Activated CD8-positive, alpha-beta memory T cell treated with anti-CD3 and anti-CD28 coated beads, Interleukin-2, amount 50 U/mL, for 4 hours (primary cell): ENCODE results near the gene XAGE2.
"Not testable (repeated sequence)": the region's sequence is repeated elsewhere in the genome, so short reads cannot be mapped to it uniquely, and the experiment has no call there.

Experiments used
- DNase-seq: peaks from one replicate; pipeline ENCODE4 v3.0.0-alpha.2; 2020

The XAGE2 gene

GRCh38 chrX:52368368-52369055 is at the start of gene XAGE2:
Gene XAGE2 (plus strand): TSS chrX:52369021. CDS start chrX:52370015, 994 bp downstream.
- DNase-seq, result no peak

GRCh38 chrX:52337410-52337809 is 31.4 kb upstream of the XAGE2 start:
- DNase-seq, result no peak

- DNase-seq, result no peak
Observed at GRCh38 chrX:52341493-52341892, 27.3 kb upstream of the XAGE2 start.

GRCh38 chrX:52343131-52343530 is 25.7 kb upstream of the XAGE2 start:
- DNase-seq, result not testable (repeated sequence)

GRCh38 chrX:52345402-52345801 is 23.4 kb upstream of the XAGE2 start:
- peak; percentile 30 for DNase-seq

GRCh38 chrX:52346174-52347165 is 22.4 kb upstream of the XAGE2 start:
- DNase-seq, result no peak

GRCh38 chrX:52349681-52350080 is 19.1 kb upstream of the XAGE2 start:
- no peak for DNase-seq

- DNase-seq, result no peak
Observed at GRCh38 chrX:52352551-52352950, 16.3 kb upstream of the XAGE2 start.

GRCh38 chrX:52353838-52354237 is 15.0 kb upstream of the XAGE2 start:
- no peak for DNase-seq

GRCh38 chrX:52355108-52355507 is 13.7 kb upstream of the XAGE2 start:
- DNase-seq, result no peak

GRCh38 chrX:52359614-52360232 is 9.1 kb upstream of the XAGE2 start:
- DNase-seq, result no peak

- DNase-seq, result no peak
Observed at GRCh38 chrX:52361941-52362340, 6.9 kb upstream of the XAGE2 start.

GRCh38 chrX:52363247-52363883 is 5.5 kb upstream of the XAGE2 start:
- no peak for DNase-seq

GRCh38 chrX:52378870-52379269 is 10.0 kb downstream of the XAGE2 start:
- no peak for DNase-seq

- DNase-seq, result no peak
Observed at GRCh38 chrX:52380993-52381392, 12.2 kb downstream of the XAGE2 start.

GRCh38 chrX:52410439-52411394 is 41.9 kb downstream of the XAGE2 start:
- DNase-seq, result no peak

GRCh38 chrX:52415304-52415703 is 46.5 kb downstream of the XAGE2 start:
- DNase-seq, result no peak

GRCh38 chrX:52416816-52417215 is 48.0 kb downstream of the XAGE2 start:
- no peak for DNase-seq

GRCh38 chrX:52420824-52421443 is 52.1 kb downstream of the XAGE2 start:
- DNase-seq, result no peak

- DNase-seq, result no peak
Observed at GRCh38 chrX:52422884-52423283, 54.1 kb downstream of the XAGE2 start.

- DNase-seq, result no peak
Observed at GRCh38 chrX:52424656-52425055, 55.8 kb downstream of the XAGE2 start.
